HUES64 (cell line): ENCODE results near the gene ACTN4.

Experiments used
- H3K27ac ChIP-seq: 2 replicates; pipeline ENCODE4 v1.7.0; 2013; ENCODE audit warnings: low read depth, low read length, inconsistent platforms
- H3K27me3 ChIP-seq: 2 replicates; pipeline ENCODE4 v1.6.1; 2013; ENCODE audit warnings: mild to moderate bottlenecking, low read length; ENCODE audit not compliant: insufficient read depth
- H3K36me3 ChIP-seq: 2 replicates; pipeline ENCODE4 v1.6.1; 2013; ENCODE audit warnings: mild to moderate bottlenecking, low read length; ENCODE audit not compliant: insufficient read depth
- H3K4me1 ChIP-seq: 2 replicates; pipeline ENCODE4 v1.6.1; 2013; ENCODE audit warnings: mild to moderate bottlenecking, low read length, moderate library complexity; ENCODE audit not compliant: insufficient read depth
- H3K4me3 ChIP-seq: 2 replicates; pipeline ENCODE4 v1.5.1; 2013; ENCODE audit warnings: mild to moderate bottlenecking, low read length, moderate library complexity
- H3K9ac ChIP-seq: 2 replicates; pipeline ENCODE4 v1.6.1; 2013; ENCODE audit warnings: mild to moderate bottlenecking, low read depth, low read length
- H3K9me3 ChIP-seq: 2 replicates; pipeline ENCODE4 v1.6.1; 2013; ENCODE audit warnings: low read depth, low read length; ENCODE audit not compliant: insufficient read depth
- WGBS: fragments of 150-250, 120-280 bp; methylation state at CpG from one replicate; pipeline ENCODE4 v1.1.7; 2013; ENCODE audit warnings: missing lambda C conversion rate; 5-methylcytosine and 5-hydroxymethylcytosine counted together

ACTN4 gene

GRCh38 chr19:38674388-38675171, 27.1 kb downstream of the ACTN4 start:
- Histone ChIP-seq H3K4me1 (peaks cover 55% of the 10 kb centered on the region), H3K36me3 (peaks cover 13% of the 10 kb centered on the region), H3K9ac (no peak overlapping the region), H3K4me3 (no peak overlapping the region), H3K9me3 (no peaks in the 10 kb centered on the region), H3K27me3 (no peaks in the 10 kb centered on the region), H3K27ac (peak overlapping the region; percentile 7; the same call in 1 of the 2 replicates)
- 93% methylated on average over 16 of the region's 16 CpGs for WGBS

- H3K27ac ChIP-seq: no peak overlapping the region
- H3K27me3 ChIP-seq: no peaks in the 10 kb centered on the region
- no peak overlapping the region for H3K9ac ChIP-seq
- H3K4me3 ChIP-seq: no peak overlapping the region
- WGBS: 92% methylated on average over 5 of the region's 5 CpGs
- H3K36me3 ChIP-seq: peaks cover 13% of the 10 kb centered on the region
- H3K4me1 ChIP-seq: peaks cover 46% of the 10 kb centered on the region
- no peaks in the 10 kb centered on the region for H3K9me3 ChIP-seq
These were observed 28.2 kb downstream of the ACTN4 start for GRCh38 chr19:38675611-38676010.

GRCh38 chr19:38676023-38676877, 28.8 kb downstream of the ACTN4 start:
- no peak overlapping the region for H3K9ac ChIP-seq
- H3K27me3 ChIP-seq: no peaks in the 10 kb centered on the region
- H3K36me3 ChIP-seq: peaks cover 13% of the 10 kb centered on the region
- H3K4me1 ChIP-seq: peaks cover 41% of the 10 kb centered on the region
- H3K4me3 ChIP-seq: no peak overlapping the region
- no peak overlapping the region for H3K27ac ChIP-seq
- WGBS: 86% methylated on average over 13 of the region's 13 CpGs
- H3K9me3 ChIP-seq: no peaks in the 10 kb centered on the region

- Histone ChIP-seq H3K4me3 (no peak overlapping the region), H3K4me1 (peaks cover 33% of the 10 kb centered on the region), H3K9ac (no peak overlapping the region), H3K27ac (no peak overlapping the region), H3K9me3 (no peaks in the 10 kb centered on the region), H3K36me3 (peaks cover 17% of the 10 kb centered on the region), H3K27me3 (no peaks in the 10 kb centered on the region)
- WGBS: 89% methylated on average over 11 of the region's 11 CpGs
These were observed 29.6 kb downstream of the ACTN4 start for GRCh38 chr19:38676878-38677646.

GRCh38 chr19:38678217-38678890, 30.9 kb downstream of the ACTN4 start:
- Histone ChIP-seq H3K27ac (0 out of 2 replicates have a peak overlapping the region, but pooled peaks have one; percentile 39), H3K9me3 (no peaks in the 10 kb centered on the region), H3K9ac (no peak overlapping the region), H3K4me3 (no peak overlapping the region), H3K36me3 (peaks cover 17% of the 10 kb centered on the region), H3K4me1 (peaks cover 42% of the 10 kb centered on the region), H3K27me3 (no peaks in the 10 kb centered on the region)
- 91% methylated on average over 15 of the region's 15 CpGs for WGBS

GRCh38 chr19:38678891-38679494, 31.5 kb downstream of the ACTN4 start:
- peaks cover 17% of the 10 kb centered on the region for H3K36me3 ChIP-seq
- H3K4me3 ChIP-seq: no peak overlapping the region
- WGBS: 93% methylated on average over 7 of the region's 7 CpGs
- H3K9me3 ChIP-seq: no peaks in the 10 kb centered on the region
- peaks cover 47% of the 10 kb centered on the region for H3K4me1 ChIP-seq
- H3K27ac ChIP-seq: 0 out of 2 replicates have a peak overlapping the region, but pooled peaks have one; percentile 5
- no peak overlapping the region for H3K9ac ChIP-seq
- no peaks in the 10 kb centered on the region for H3K27me3 ChIP-seq

- H3K27ac ChIP-seq: no peak overlapping the region
- 95% methylated on average over 4 of the region's 4 CpGs for WGBS
- peaks cover 17% of the 10 kb centered on the region for H3K36me3 ChIP-seq
- no peak overlapping the region for H3K4me3 ChIP-seq
- no peaks in the 10 kb centered on the region for H3K9me3 ChIP-seq
- H3K4me1 ChIP-seq: peaks cover 47% of the 10 kb centered on the region
- no peak overlapping the region for H3K9ac ChIP-seq
- no peaks in the 10 kb centered on the region for H3K27me3 ChIP-seq
These were observed 32.4 kb downstream of the ACTN4 start for GRCh38 chr19:38679839-38680238.

GRCh38 chr19:38682195-38682867, 34.9 kb downstream of the ACTN4 start:
- peak overlapping the region; percentile 99 for H3K27ac ChIP-seq
- H3K9ac ChIP-seq: peak overlapping the region; percentile 90; the same call in 1 of the 2 replicates
- no peaks in the 10 kb centered on the region for H3K27me3 ChIP-seq
- H3K4me3 ChIP-seq: no peak overlapping the region
- H3K9me3 ChIP-seq: no peaks in the 10 kb centered on the region
- H3K36me3 ChIP-seq: peaks cover 13% of the 10 kb centered on the region
- H3K4me1 ChIP-seq: peaks cover 54% of the 10 kb centered on the region
- WGBS: 92% methylated on average over 11 of the region's 11 CpGs

GRCh38 chr19:38682872-38683392, 35.5 kb downstream of the ACTN4 start:
- Histone ChIP-seq H3K4me3 (no peak overlapping the region), H3K27ac (peak overlapping the region; percentile 99), H3K4me1 (peaks cover 55% of the 10 kb centered on the region), H3K27me3 (no peaks in the 10 kb centered on the region), H3K9me3 (no peaks in the 10 kb centered on the region), H3K9ac (peak overlapping the region; percentile 90), H3K36me3 (peaks cover 17% of the 10 kb centered on the region)
- 56% methylated on average over 7 of the region's 7 CpGs for WGBS
